GM10266 (cell line): Measurements from ENCODE around the gene COA6.
"Not testable (repeated sequence)": the region's sequence is repeated elsewhere in the genome, so short reads cannot be mapped to it uniquely, and the experiment has no call there.

Experiments
- DNase-seq: peaks from one replicate; pipeline ENCODE4 v3.0.0; 2012; ENCODE audit errors: extremely low spot score
- TF ChIP-seq, protein P1 (sequence below): IDR thresholded peaks from 2 replicates; pipeline ENCODE4 v1.5.1; 2012; ENCODE audit warnings: mild to moderate bottlenecking, low read depth; ENCODE audit not compliant: control insufficient read depth, insufficient read depth; ENCODE audit errors: missing control alignments

Gene COA6

DNA sequence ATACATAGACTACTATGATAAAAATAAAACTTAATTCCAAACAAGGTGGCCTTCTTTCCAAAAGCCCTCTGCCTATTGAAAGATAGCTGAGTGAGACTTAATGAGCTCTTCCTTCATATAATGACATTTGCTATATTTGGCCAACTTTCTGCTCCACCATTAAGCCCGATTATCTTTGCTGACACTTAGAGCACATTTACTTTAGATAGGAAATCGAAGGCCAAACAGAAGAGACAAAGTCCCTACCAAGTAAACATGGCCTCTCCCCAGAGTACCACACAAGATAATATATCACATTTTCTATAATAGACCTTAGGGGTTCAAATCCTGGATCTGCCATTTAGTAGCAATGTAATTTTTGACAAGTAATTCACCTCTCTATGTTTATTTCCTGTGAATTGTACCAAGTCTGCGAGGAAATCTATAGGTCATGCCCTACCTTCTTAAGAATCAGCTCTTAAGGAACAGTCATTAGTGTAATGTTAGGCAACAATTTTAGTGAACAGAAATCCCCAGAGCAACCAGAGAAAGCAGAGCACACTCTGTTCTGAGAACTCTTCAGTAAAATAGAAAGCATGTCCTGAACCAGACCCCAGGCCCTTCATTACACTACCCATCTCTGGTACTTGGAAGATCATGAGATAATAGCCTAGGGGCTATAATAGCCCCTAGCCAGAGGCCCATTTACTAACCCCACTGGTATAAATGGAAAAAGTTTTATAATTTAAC lies 17.3 kb upstream of the COA6 start:
- no peak for DNase-seq

DNA sequence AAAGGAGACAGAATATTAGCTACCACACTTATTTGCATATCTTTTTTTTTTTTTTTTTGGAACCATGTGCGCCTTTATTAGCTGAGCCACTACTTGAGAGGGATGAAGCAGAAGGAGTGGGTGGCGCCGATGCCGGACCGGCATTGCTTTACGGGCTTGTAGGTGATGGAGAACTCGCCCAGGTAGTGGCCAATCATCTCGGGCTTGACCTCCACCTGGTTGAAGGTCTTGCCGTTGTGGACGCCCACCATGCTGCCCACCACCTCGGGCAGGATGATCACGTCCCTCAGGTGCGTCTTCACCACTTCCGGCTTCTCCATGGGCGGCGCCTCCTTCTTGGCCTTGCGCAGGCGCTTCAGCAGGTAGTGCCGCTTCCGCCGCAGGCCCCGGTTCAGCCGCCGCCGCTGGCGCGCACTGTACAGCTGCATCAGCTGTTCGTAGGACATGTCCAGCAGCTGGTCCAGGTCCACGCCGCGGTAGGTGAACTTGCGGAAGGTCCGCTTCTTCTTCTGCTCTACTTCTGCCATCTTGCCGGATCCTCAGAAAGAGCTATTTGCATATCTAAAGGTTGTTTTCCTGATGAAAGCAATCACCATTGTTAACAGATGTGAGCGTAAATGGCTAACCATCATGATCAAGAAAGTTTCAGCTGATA lies 16.5 kb upstream of the COA6 start:
- DNase-seq, result not testable (repeated sequence)

More for the DNA sequence above, 17.3 kb upstream of the COA6 start:
- TF ChIP-seq, protein P1, sequence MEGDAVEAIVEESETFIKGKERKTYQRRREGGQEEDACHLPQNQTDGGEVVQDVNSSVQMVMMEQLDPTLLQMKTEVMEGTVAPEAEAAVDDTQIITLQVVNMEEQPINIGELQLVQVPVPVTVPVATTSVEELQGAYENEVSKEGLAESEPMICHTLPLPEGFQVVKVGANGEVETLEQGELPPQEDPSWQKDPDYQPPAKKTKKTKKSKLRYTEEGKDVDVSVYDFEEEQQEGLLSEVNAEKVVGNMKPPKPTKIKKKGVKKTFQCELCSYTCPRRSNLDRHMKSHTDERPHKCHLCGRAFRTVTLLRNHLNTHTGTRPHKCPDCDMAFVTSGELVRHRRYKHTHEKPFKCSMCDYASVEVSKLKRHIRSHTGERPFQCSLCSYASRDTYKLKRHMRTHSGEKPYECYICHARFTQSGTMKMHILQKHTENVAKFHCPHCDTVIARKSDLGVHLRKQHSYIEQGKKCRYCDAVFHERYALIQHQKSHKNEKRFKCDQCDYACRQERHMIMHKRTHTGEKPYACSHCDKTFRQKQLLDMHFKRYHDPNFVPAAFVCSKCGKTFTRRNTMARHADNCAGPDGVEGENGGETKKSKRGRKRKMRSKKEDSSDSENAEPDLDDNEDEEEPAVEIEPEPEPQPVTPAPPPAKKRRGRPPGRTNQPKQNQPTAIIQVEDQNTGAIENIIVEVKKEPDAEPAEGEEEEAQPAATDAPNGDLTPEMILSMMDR, result no peak

DNA sequence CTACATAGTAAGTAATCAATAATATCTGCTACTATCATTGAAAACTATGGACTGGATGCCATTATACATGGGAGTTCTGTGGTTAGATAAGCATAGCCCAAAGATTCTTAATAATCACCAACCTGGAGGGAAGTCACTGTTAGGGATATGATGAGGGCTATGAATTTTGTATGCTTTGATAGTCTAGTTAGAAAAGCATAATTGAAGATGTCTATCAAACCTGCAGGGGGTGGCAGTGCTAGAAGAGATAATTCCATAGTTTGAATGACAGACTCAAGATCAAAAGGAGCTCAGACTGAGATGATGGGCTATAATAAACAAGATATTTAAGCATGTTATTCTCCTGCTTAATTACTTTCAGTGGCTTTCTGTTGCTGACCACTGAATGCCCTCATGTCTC lies 15.4 kb upstream of the COA6 start:
- TF ChIP-seq, protein P1, result no peak
- no peak for DNase-seq

DNA sequence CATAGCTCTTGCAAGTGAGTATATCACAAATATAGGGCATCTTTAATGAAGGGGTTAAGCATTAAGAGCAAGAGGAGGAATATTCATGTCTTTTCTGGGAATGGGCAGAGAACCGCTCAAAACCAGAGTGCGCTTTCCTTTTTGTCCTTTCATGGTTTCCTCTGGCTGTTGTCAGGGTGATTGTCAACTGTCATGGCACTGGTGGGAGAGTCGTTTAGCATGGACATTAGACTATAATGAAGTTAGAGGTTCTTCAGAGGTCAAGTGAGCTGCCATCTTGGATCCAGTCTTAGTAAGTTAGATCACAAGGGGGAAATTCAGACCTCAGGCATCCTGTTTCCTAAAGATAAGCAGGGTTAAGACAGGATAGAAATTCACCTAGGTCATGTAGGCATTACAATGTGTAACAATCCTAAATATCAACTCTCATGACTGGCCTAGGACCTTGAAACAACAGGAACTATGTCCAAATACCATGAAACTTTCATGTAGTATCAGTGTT lies 12.1 kb upstream of the COA6 start:
- TF ChIP-seq, protein P1, result no peak
- DNase-seq, result no peak

DNA sequence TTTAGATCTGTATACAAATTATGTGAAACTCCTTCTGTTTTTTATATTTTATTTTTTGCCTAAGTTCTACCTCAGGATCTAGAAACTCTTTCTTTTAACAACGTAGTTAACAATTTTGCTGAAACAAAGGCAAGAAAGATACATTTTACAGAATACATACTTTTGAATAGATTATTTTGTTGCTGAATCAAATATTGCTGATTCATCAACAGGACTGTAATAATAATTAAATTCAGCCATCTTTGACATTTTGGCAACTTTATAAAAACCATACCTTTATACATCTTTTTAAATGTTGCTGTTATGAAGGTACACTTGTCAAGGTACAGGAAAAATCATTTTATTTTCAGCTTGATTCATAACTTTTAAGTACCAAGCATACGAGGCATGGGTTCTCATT lies 10.7 kb upstream of the COA6 start:
- TF ChIP-seq, protein P1, result no peak
- no peak for DNase-seq

DNA sequence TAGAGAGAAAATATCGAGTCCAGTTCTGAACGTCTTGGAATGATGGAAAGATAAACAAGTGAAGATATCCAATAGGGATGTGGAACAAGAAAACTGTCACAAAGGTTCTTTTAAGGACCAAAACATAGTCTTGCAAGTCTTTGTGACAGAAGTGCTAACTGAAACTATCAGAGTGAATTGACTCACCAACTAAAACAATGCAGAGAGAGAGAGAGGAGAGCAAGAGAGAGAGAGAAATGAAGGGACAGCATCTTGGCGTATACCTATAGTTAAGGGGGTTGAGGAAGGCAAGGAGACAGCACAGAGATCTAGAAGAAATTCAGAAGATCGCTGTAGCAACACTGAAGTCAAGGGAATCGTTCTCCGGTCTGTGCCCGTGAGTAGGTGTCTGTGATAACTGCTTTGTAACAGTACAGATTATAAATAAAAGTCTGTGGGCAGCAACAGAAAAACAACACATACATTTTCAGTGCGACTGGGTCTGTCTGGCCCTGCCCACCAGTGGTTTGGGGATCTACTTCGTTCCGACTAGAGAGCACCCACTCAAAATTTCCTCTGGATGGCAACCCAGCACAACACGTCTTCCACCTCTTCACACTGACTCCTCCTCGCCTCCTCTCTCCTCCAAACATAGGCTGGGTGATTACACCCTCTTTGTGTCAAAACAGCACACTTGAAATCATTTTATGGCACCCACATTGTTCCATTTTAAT lies 4.8 kb upstream of the COA6 start:
- no peak for DNase-seq
- TF ChIP-seq, protein P1, result no peak

DNA sequence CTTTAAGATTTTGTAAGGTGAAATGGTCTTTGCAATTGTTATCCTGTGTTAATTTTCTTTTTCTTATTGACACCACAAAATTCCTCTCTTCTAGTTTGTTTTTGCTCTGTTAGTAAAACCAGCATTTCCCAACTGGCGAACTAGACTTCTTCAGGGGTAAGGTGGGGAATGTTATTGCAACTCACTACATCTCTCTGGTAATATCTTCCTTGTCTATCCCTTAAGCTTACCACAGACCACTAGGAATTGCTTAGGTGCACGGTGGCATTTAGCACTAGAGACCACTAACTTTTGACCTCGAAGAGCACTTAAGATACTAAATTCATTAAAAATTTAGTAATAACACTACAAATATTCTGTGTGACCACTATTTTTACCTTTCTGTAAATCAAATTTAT lies 4.2 kb upstream of the COA6 start:
- DNase-seq, result no peak
- TF ChIP-seq, protein P1, result no peak
